GM12874 (cell line): ENCODE data around the gene PSMG3.

Experiments
- CTCF ChIP-seq: IDR thresholded peaks from 2 replicates; pipeline ENCODE4 v1.5.1; 2011; ENCODE audit warnings: low read depth, mild to moderate bottlenecking, control low read depth, low read length, moderate library complexity; ENCODE audit not compliant: insufficient read depth

Gene PSMG3

GRCh38 chr7:1544178-1544895 is 25.5 kb downstream of the PSMG3 start:
- TF ChIP-seq CTCF = no peak

- no peak for TF ChIP-seq CTCF
Observed at GRCh38 chr7:1543826-1544177, 26.0 kb downstream of the PSMG3 start.

- TF ChIP-seq CTCF = no peak
Observed at GRCh38 chr7:1542841-1543747, 26.7 kb downstream of the PSMG3 start.

- TF ChIP-seq CTCF = no peak
Observed at GRCh38 chr7:1542329-1542728, 27.5 kb downstream of the PSMG3 start.

- no peak for TF ChIP-seq CTCF
Observed at GRCh38 chr7:1541431-1542162, 28.2 kb downstream of the PSMG3 start.

GRCh38 chr7:1540776-1541271 is 29.0 kb downstream of the PSMG3 start:
- TF ChIP-seq CTCF = no peak
